Activated CD4-positive, CD25-positive, alpha-beta regulatory T cell treated with anti-CD3 and anti-CD28 coated beads, Interleukin-2, amount 50 U/mL, for 16 hours (primary cell): ENCODE results near the gene TLR4.

Experiments
- DNase-seq: peaks from one replicate; pipeline ENCODE4 v3.0.0-alpha.2; 2020; ENCODE audit warnings: low read depth, low spot score

The TLR4 gene

DNA sequence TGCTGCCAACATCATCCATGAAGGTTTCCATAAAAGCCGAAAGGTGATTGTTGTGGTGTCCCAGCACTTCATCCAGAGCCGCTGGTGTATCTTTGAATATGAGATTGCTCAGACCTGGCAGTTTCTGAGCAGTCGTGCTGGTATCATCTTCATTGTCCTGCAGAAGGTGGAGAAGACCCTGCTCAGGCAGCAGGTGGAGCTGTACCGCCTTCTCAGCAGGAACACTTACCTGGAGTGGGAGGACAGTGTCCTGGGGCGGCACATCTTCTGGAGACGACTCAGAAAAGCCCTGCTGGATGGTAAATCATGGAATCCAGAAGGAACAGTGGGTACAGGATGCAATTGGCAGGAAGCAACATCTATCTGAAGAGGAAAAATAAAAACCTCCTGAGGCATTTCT is 10.1 kb downstream of the TLR4 start:
- no peak for DNase-seq

DNA sequence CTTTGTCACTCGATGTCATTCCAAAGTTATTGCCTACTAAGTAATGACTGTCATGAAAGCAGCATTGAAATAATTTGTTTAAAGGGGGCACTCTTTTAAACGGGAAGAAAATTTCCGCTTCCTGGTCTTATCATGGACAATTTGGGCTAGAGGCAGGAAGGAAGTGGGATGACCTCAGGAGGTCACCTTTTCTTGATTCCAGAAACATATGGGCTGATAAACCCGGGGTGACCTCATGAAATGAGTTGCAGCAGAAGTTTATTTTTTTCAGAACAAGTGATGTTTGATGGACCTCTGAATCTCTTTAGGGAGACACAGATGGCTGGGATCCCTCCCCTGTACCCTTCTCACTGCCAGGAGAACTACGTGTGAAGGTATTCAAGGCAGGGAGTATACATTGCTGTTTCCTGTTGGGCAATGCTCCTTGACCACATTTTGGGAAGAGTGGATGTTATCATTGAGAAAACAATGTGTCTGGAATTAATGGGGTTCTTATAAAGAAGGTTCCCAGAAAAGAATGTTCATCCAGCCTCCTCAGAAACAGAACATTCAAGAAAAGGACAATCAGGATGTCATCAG is 11.3 kb downstream of the TLR4 start:
- no peak for DNase-seq

DNA sequence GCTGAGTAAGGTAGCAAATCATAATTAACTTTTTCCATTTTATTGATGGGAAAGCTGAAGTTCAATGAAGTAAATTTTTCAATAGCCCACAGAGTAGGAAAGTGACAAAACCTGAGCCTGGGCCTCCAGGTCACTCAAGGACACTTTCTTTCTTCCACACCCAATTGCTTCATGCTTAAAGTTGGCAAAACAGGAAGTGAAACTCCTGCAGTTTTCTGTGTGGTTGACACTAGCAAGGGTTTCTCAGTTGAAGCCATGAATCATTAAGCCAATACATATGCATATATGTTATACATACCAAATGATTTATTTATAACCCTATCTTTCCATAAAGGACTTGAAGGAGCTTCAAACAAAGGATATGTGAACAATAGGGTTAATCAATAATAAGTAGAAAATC is 13.9 kb downstream of the TLR4 start:
- DNase-seq, result no peak

DNA sequence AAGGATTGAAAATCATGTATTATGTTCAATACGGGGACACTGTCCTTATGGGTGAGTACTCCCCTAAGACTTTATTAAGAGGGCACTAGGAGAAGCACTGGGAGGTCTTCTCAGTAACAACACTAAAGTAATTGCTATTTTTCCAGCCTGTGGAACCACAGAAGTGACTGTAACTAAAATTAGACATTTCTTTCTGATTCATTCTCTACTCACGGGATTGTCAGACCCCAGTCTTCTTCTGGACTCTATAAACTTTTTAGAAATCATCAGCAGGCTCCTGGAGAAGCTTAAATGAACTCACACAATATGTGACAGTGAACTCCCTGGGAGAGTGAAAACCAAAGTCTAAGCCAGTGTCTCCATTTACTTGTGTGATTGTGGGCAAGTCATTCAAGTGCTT is 14.5 kb downstream of the TLR4 start:
- no peak for DNase-seq

DNA sequence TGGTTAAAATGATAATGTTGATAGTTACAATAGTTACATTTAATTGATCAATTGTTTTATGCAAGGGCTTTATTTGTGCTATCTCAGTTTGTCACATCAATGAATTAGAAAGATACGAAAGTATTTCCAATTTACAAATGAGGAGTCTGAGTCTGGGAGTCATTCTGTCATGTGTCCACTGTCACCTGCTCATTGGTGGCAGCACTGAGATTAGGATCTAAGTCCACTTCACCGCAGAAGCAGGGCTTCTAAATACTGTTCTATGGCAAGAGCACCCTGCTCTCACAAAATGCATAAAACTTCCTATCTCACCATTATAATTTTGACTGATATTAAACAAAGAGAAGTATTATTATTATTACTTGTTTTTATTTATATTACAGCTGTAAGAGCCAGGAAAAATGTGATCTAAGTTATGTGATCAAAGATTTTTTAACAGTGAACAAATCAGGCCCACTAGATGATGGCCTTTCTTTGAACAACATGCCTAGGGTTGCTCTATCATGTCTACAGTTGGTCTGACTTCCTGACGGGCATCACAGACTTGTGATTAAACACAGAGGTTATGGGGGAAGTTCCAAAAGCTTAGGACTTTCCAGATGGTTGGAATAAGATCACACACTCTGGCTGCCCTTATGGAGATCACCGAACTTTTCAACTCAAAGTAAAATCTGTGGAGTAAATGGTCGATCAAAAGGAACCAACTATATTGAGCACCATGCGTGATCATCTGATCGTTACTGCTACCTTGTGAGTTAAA is 15.1 kb downstream of the TLR4 start:
- no peak for DNase-seq

DNA sequence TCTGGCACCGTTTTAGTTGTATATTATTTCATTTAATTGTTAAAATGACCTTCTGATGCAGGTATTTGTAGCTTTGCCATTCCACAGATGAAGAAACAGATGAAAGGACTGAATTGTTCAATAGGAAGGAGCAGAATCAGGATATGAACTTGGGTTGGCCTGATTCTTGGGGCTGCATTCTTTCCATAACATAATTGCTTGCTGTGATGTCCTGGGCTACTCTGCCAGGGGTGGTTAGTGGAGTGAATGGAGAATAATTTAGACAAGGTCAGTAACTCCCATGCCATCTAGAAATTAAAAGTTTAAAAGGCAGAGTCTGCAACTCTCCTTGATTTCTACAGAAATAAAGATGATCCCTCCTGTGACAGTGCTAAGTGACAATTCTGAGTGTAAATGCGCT is 15.9 kb downstream of the TLR4 start:
- no peak for DNase-seq

DNA sequence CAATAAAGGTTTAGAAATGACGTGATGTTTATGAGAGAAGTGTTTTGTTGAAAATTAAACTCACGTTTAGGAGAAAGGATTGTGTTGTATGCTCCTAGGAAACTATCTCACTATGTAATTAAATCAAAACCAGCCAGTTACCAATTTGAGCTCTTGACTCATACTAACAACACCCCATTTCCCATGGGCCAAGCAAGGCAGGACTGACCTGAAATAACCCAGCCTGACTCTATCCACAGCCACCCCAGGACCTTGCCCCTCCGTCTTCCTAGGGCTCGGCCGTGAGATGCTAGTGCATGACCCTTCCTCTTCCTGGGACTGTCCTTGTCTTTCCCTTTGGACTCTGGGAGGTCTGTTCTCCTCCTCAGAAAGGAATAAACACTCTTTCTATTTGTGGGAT is 16.4 kb downstream of the TLR4 start:
- no peak for DNase-seq

DNA sequence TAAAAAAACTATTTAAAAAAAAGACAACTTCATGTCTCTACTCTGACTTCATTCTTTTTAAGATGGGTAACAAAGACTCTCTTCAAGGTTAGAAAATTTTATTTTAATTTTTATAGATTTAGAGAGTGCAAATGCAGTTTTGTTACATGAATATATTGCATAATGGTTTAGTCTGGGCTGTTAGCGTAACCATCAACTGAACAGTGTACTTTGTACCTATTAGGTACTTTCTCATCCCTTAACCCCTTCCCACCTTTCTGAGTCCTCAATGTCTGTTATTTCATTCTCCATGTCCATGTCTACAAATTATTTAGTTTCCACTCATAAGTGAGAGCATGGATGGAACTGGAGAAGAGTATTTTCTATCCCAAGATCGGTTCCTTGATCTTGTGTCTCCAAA is 16.8 kb downstream of the TLR4 start:
- no peak for DNase-seq

DNA sequence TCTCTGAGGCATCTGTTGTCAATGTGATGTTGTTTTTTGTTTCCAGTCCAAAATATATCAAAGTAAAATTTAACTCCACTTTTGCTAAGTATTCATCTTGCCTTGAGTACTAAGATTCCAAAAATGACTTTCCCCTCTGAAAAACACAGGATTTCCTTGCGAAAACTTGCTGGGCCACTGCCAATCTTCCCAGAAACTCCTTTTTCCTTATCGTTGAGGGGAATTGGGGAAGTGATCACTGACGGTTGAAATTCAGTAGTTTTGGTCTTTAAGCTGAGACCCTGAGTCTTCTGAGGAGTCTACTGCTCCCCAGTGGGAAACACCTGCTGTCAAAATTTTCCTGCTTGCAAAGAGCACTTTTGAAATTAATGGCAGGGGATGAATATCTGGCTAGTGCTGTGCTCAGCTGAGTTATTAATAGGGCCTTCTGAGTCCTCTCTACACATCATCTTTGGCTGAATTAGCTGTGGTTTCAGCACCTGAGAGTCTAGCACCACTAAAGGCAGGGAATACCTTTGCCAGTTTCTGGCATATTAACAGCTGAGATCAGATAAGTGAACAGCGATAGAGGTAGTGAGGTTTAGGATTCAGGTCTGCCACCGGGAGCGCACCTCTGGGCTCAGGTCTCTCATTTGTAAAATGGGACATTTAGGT is 18.0 kb downstream of the TLR4 start:
- DNase-seq, result no peak

DNA sequence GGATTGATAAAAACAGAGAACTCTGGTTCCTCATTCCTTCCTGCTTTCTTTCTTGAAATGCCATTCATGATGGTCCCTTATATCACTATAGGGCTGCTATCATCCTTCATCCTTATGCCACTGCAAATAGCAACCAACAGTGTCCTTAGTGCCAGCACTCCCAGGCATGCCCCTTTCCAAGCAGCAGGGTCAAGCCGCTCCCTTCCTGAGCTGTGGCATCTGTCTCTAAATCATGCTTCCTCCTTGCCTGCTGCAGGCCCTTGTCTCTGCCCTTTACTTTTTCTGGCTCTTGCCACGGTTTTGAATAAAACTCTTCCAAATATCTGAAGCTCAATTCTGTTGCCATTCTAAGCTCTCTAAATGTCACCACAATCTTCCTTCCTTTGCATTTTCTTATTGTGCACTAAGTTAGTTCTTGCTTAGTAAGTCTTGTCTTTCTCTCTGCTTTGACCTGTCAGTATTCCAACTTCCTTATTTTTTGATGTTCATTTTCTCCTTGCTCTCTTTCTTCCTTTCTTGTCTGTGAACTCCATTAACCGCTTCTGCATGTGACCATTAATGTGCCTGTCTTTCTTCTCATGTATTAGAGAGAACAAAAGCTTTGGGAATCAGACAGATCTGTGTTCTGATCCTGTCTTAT is 19.9 kb downstream of the TLR4 start:
- DNase-seq, result no peak

DNA sequence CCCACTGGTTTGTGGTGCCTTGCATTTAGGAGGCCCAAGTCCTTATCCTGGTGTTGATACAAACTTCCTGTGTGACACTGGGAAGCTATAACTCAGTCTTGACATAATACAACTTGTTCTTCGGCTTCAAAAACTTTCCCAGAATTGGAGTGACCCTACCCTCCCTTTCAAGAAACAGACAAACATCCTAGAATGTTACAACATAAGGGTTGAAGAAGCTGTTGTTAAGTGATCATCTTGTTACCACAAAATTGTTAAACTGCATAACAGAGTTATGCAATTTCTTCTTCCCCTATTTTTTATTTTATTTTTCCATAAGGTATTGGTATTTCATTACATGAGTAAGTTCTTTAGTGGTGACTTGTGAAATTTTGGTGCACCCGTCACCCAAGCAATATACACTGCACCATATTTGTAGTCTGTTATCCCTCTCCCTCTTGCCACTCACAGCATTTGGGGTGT is 21.3 kb downstream of the TLR4 start:
- no peak for DNase-seq

DNA sequence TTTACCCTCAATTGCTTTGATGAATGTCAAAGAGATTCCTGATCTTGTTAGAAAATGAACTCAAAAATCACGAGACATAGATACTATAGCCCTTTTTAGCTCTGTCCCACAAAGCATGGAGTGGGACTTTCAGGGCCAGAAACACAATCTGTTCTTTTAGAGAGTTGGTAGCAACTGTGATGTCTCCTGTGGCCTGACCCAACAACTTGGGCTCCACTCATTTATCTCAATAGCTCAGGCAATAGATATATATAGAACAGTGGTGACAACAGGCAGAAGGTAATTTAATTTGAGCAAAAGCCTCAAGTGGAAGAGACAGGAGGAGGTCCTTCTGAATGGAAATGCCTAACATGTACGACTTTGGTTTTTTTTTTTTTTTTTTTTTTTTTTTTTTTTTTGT is 25.2 kb downstream of the TLR4 start:
- no peak for DNase-seq

DNA sequence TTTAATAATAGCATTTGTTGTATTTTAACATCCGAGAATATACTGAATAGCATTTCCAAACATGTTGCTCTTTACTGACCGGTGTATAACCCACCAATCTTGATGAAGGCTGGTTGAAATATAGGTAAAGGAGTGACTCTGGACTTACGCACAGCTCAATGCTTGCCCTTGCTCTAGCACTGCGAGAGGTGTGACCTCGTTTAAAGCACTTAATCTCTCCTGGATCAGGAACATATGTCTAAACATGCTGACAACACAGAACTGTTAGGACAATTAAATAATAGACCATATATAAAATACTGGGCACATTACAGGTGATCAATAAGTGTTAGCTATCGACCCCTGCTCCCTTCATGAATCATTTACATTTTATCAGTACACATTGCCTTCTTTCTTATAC is 28.3 kb downstream of the TLR4 start:
- DNase-seq, result no peak

DNA sequence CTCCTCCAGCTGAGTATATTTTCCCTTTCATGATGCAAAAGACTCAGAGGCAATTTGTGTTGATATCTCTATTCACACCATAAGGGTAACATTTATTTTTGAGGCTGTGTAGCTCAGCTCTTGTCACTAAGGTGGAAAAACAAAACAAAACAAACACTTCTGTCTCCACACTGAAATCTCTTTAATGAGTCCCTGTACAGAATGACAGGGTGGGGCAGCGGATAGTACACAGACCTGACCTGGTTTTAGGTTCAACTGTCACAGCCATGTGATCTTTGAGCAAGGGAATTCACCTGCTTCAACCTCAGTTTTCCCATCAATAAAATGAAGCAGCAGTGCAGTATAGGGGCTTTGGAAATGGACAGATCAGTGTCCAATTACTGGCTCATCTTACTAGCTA is 29.3 kb downstream of the TLR4 start:
- no peak for DNase-seq

DNA sequence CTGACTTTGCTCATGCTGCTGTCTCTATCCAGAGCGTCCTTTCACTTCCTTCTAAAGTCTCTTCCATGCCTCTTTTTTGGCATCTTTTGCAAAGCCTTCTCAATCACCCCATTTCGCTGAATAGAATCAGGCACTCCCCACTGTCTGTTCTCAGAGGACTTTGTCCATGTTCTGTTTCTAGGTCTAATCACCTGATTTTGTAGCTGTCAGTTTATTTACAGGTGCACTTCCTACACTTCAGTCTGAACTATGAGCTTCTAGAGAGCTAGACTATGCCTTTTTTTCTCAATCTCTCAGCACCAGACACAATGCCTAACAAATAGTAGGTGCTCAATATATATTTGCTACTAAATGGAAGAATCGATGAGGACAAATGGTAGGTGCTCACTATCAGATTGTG is 29.9 kb downstream of the TLR4 start:
- no peak for DNase-seq

DNA sequence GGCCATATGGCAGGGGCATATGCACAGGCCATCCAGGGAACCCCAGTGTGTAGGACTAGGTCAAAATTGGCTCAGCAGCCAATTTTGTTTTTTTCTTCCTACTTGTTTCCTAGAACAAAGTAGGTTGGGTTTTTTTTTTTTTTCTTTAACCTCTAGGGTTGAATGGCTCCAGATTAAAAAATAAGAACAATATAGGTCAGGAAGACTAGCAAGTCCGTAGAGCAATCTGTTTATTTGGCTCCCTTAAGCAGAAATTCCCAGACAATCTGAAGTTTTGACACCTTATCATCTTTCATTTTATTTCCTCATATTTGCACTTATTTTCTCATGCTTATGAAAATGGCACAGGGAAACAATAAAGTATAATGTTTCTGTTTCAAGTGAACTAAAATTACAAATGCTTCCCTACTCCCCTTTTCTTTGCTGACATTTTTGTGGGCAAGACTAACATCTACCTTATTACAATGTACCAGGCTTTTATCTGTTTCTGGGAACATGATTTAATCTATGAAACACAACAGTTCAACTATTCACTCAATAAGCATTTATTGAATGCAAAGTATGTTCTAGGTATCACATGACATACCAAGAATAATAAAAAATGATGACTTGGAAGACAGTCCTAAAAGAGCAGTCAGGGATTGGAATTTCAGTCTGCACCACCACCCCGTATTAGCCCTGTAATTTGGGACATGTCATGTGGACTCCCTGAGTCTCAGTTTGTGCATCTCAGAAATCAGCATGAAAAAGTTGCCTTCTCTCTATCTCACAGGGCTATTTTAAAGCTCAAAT is 30.5 kb downstream of the TLR4 start:
- no peak for DNase-seq

DNA sequence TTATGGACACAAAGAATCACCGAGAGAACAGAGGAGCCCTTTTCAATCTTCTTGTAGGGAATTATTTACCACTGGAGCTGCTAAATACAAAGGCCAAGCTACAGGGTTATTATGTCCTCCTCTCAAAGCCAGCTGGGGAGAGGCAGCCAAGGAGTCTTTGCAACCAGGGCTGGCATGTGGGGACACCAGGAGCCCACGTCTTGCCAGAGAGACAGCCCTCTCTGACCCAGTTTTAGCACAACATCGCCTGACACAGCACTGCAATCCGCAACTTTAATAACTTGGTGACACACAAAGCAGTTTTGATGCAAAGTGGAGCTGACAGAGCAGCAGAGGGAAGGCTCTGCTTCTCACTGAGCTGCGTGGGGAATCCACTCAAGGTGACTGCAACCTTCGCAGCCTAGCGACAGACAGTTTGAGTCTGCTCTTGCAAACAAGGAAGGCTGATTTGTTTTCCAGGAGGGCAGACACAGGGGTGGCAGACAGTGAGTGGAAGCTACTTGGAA is 33.6 kb downstream of the TLR4 start:
- no peak for DNase-seq

DNA sequence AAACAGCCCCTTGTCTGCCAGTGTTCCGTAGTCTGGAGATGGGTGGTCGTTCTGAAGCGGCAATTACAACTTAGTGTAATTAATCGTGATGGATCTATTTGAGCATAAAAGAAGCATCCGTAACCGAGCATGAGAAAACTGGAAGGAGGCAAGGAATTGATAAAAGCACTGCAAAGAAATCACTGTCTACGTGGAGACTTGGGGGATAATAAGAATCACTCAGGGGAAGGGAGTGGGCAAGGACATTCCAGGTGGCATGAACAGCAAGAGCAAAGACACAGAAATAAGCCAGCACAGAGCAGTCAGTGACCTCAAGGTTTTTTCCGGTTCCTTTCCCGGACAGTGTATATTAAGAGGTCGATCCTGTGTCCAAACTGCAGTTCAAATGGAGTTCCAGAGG is 35.0 kb downstream of the TLR4 start:
- DNase-seq, result no peak

DNA sequence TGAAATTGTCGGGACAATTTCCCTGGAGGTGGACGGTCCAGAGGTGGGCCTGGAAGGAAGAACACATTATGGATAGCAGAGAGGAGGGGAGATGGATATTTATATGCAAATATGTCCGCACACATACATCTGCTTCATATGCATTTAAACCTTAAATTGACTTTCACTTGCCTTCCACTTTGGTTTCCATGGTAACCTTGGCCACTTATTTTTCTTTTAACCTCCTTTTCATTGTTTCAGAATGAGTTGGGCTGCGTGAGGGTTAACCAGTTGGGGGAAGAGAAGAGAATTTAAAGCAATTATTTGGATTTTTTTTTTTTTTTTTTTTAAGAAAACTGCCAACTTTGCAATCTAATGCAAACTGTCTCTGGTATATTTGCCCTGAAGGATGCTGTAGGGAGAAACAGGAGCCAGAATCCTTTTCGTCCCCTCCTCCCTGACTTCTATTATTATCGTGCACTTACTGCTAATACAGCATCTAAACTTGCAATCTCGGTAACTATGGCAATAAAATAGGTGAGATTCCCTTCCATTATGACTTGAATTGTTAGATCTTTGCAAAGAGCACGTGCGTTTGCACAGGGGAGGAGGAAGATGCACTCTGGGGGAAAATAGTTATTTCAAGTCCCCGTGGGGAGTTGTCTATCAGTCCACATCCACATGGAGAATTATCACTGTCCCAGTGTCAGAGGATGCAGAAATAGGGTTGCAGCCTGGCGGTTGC is 35.6 kb downstream of the TLR4 start:
- DNase-seq, result no peak

DNA sequence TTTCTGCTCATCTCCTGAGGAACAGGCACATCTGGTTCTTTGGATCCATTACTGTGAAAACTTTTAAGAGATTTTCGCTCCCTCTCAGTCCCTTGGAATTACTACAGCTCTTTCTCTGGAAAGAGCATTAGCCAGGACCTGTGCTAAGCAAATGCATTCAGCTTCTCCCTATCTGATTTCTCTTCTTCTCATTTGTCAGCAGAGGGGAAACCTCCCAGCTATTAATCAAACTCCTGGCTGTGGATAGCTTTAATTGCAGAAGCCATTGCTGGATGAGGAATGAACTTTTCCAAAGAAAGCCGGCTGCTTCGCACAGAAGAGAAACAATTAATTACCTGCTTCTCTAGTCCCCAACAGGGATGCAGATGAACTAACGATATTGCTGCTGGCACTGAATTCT is 37.9 kb downstream of the TLR4 start:
- no peak for DNase-seq

DNA sequence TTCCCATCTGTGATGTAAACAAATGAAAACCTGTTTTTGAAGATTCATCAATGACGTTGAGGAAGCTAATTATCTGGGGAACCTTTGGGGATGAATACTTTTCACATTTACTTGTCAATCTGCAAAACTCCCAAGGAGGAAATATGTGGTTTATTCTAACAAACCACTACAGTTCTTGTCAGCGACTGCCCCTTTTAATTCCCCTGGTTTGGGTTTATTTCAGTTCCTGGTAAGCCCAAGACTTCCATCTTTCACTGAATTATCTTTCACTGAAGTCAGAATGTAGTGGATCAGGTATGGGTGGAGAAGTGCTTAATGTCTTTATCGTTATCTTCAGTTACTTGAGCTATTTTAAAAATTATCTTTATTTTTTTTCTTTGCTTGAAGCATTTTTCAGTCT is 40.2 kb downstream of the TLR4 start:
- DNase-seq, result no peak
